Measurements from ENCODE around the gene RHOBTB1. TPM values are rescaled to one million over a fixed set of nuclear protein-coding genes. Genes with fewer than 3 reads are reported as not detected.
A peak's percentile ranks its signal among the peaks of the same experiment; 100 is the strongest.
"Not testable (repeated sequence)": the region's sequence is repeated elsewhere in the genome, so short reads cannot be mapped to it uniquely, and the experiment has no call there.

The RHOBTB1 gene
- total RNA-seq, 1 experiment from 2014 or later: 32.1 TPM

- no peaks in the 10 kb centered on the region for H3K9me3 ChIP-seq (replicated peaks)
- no peaks in the 10 kb centered on the region for H3K27me3 ChIP-seq (replicated peaks)
- H3K4me3 ChIP-seq: no peak overlapping the region
- H3K36me3 ChIP-seq: no peaks in the 10 kb centered on the region
- H3K27ac ChIP-seq: peak overlapping the region; percentile 40
- peak in 1 of 2 experiments; percentile 57 for DNase-seq (ENCODE audit: low read depth in 1 of 2, low spot score in 2 of 2)
- peaks cover 36% of the 10 kb centered on the region for H3K4me1 ChIP-seq (replicated peaks)
Observed at GRCh38 chr10:60974463-60975149, 30.6 kb upstream of the RHOBTB1 start.

DNA sequence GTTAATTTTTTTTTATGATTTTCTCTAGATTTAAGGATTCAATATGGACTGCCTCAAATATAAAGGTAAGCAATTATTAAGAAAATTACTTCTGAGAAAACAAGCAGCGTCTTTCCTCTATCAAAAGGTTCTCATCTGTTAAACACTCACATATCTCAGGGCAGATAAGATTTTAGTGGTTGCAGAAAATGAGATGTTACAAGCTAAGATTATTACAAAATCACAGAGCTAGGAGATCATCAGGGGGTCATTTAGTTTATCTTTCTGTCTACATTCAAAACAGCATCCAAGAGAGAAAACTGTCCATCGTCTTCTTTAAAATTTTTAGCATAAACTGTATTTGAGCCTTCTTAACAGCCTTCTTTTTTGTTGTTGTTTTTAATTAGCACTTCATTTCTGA, 29.1 kb upstream of the RHOBTB1 start:
- no peaks in the 10 kb centered on the region for H3K9me3 ChIP-seq (replicated peaks)
- no peak for DNase-seq (ENCODE audit: low read depth in 1 of 2, low spot score in 2 of 2)
- H3K27ac ChIP-seq: no peak overlapping the region
- H3K4me3 ChIP-seq: no peak overlapping the region
- H3K27me3 ChIP-seq (replicated peaks): no peaks in the 10 kb centered on the region
- H3K36me3 ChIP-seq: no peaks in the 10 kb centered on the region
- H3K4me1 ChIP-seq (replicated peaks): peaks cover 22% of the 10 kb centered on the region

- H3K27ac ChIP-seq; H3K36me3 ChIP-seq; H3K27me3 ChIP-seq (replicated peaks); H3K4me3 ChIP-seq; DNase-seq (ENCODE audit: low read depth in 1 of 2, low spot score in 2 of 2); H3K9me3 ChIP-seq (replicated peaks): not testable (repeated sequence)
- peaks cover 21% of the 10 kb centered on the region for H3K4me1 ChIP-seq (replicated peaks)
Observed at GRCh38 chr10:60972181-60972580, 28.2 kb upstream of the RHOBTB1 start.

- no peak overlapping the region for H3K4me3 ChIP-seq
- H3K9me3 ChIP-seq (replicated peaks): no peaks in the 10 kb centered on the region
- H3K27ac ChIP-seq: no peak overlapping the region
- no peak for DNase-seq (ENCODE audit: low read depth in 1 of 2, low spot score in 2 of 2)
- H3K27me3 ChIP-seq (replicated peaks): no peaks in the 10 kb centered on the region
- peaks cover 18% of the 10 kb centered on the region for H3K4me1 ChIP-seq (replicated peaks)
- H3K36me3 ChIP-seq: no peaks in the 10 kb centered on the region
Observed at GRCh38 chr10:60970526-60970925, 26.5 kb upstream of the RHOBTB1 start.

GRCh38 chr10:60968504-60968903, 24.5 kb upstream of the RHOBTB1 start:
- H3K27me3 ChIP-seq (replicated peaks): no peaks in the 10 kb centered on the region
- H3K4me1 ChIP-seq (replicated peaks): peaks cover 20% of the 10 kb centered on the region
- H3K36me3 ChIP-seq: no peaks in the 10 kb centered on the region
- no peak for DNase-seq (ENCODE audit: low read depth in 1 of 2, low spot score in 2 of 2)
- no peak overlapping the region for H3K27ac ChIP-seq
- H3K4me3 ChIP-seq: no peak overlapping the region
- no peaks in the 10 kb centered on the region for H3K9me3 ChIP-seq (replicated peaks)

- H3K4me3 ChIP-seq: no peak overlapping the region
- H3K27ac ChIP-seq: no peak overlapping the region
- H3K4me1 ChIP-seq (replicated peaks): peaks cover 26% of the 10 kb centered on the region
- no peaks in the 10 kb centered on the region for H3K9me3 ChIP-seq (replicated peaks)
- no peaks in the 10 kb centered on the region for H3K36me3 ChIP-seq
- H3K27me3 ChIP-seq (replicated peaks): no peaks in the 10 kb centered on the region
- DNase-seq (ENCODE audit: low read depth in 1 of 2, low spot score in 2 of 2): no peak
Observed at GRCh38 chr10:60967854-60968484, 24.0 kb upstream of the RHOBTB1 start.

- Histone ChIP-seq H3K27ac (no peak overlapping the region), H3K4me1 (replicated peaks) (peaks cover 32% of the 10 kb centered on the region), H3K36me3 (no peaks in the 10 kb centered on the region), H3K9me3 (replicated peaks) (no peaks in the 10 kb centered on the region), H3K27me3 (replicated peaks) (no peaks in the 10 kb centered on the region), H3K4me3 (no peak overlapping the region)
- no peak for DNase-seq (ENCODE audit: low read depth in 1 of 2, low spot score in 2 of 2)
Observed at GRCh38 chr10:60967260-60967659, 23.3 kb upstream of the RHOBTB1 start.

GRCh38 chr10:60965696-60966095, 21.7 kb upstream of the RHOBTB1 start:
- H3K36me3 ChIP-seq: no peaks in the 10 kb centered on the region

GRCh38 chr10:60964257-60965235, 20.6 kb upstream of the RHOBTB1 start:
- Histone ChIP-seq H3K27me3 (replicated peaks) (no peaks in the 10 kb centered on the region), H3K4me3 (no peak overlapping the region), H3K27ac (peak overlapping the region; percentile 93), H3K4me1 (replicated peaks) (peaks cover 51% of the 10 kb centered on the region), H3K9me3 (replicated peaks) (no peaks in the 10 kb centered on the region), H3K36me3 (no peaks in the 10 kb centered on the region)
- DNase-seq (ENCODE audit: low read depth in 1 of 2, low spot score in 2 of 2): peak; percentile 81 to 95

More at GRCh38 chr10:60965696-60966095, 21.7 kb upstream of the RHOBTB1 start:
- Histone ChIP-seq H3K27me3 (replicated peaks) (no peaks in the 10 kb centered on the region), H3K27ac (peak overlapping the region; percentile 93; the same call in 1 of the 2 replicates), H3K4me1 (replicated peaks) (peaks cover 40% of the 10 kb centered on the region), H3K9me3 (replicated peaks) (no peaks in the 10 kb centered on the region), H3K4me3 (no peak overlapping the region)
- no peak for DNase-seq (ENCODE audit: low read depth in 1 of 2, low spot score in 2 of 2)

- Histone ChIP-seq H3K27me3 (replicated peaks) (no peaks in the 10 kb centered on the region), H3K9me3 (replicated peaks) (no peaks in the 10 kb centered on the region), H3K4me1 (replicated peaks) (peaks cover 60% of the 10 kb centered on the region), H3K27ac (peak overlapping the region; percentile 93), H3K4me3 (no peak overlapping the region), H3K36me3 (no peaks in the 10 kb centered on the region)
- DNase-seq (ENCODE audit: low read depth in 1 of 2, low spot score in 2 of 2): peak in 1 of 2 experiments; percentile 83
Observed at GRCh38 chr10:60963441-60964256, 19.7 kb upstream of the RHOBTB1 start.

GRCh38 chr10:60962946-60963345, 19.0 kb upstream of the RHOBTB1 start:
- DNase-seq (ENCODE audit: low read depth in 1 of 2, low spot score in 2 of 2): peak in 1 of 2 experiments; percentile 71
- Histone ChIP-seq H3K4me1 (replicated peaks) (peaks cover 67% of the 10 kb centered on the region), H3K27ac (peak overlapping the region; percentile 93), H3K36me3 (no peaks in the 10 kb centered on the region), H3K27me3 (replicated peaks) (no peaks in the 10 kb centered on the region), H3K4me3 (no peak overlapping the region), H3K9me3 (replicated peaks) (no peaks in the 10 kb centered on the region)

DNA sequence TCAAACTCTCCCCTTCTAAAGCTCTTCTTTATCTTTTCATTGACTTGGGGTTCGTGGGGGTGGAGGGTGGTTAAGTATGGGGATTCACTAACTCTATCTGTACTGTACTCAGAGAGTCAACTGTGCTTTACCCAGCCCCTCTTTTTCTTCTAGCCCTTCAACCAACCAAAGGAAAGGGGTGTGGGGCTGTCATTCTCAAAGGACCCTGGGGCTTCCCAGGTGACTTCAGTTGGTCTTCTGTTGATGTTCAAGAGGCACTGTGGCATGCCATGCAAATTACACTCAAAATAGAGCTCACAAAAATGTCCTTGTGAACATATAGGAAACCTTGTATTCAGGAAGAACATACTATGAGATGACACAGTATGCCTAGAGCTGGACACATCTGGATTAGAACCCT, 16.9 kb upstream of the RHOBTB1 start:
- Histone ChIP-seq H3K36me3 (no peaks in the 10 kb centered on the region), H3K4me3 (no peak overlapping the region), H3K9me3 (replicated peaks) (no peaks in the 10 kb centered on the region), H3K27ac (no peak overlapping the region), H3K4me1 (replicated peaks) (peaks cover 86% of the 10 kb centered on the region), H3K27me3 (replicated peaks) (no peaks in the 10 kb centered on the region)
- DNase-seq (ENCODE audit: low read depth in 1 of 2, low spot score in 2 of 2): no peak

GRCh38 chr10:60960031-60960430, 16.0 kb upstream of the RHOBTB1 start:
- H3K4me3 ChIP-seq: no peak overlapping the region
- no peak for DNase-seq (ENCODE audit: low read depth in 1 of 2, low spot score in 2 of 2)
- no peaks in the 10 kb centered on the region for H3K27me3 ChIP-seq (replicated peaks)
- H3K36me3 ChIP-seq: no peaks in the 10 kb centered on the region
- peak overlapping the region; percentile 79 for H3K27ac ChIP-seq
- no peaks in the 10 kb centered on the region for H3K9me3 ChIP-seq (replicated peaks)
- peaks cover 89% of the 10 kb centered on the region for H3K4me1 ChIP-seq (replicated peaks)
